ENCODE measurements around the gene AMPD2.

- TF ChIP-seq POLR2A (IDR thresholded peaks at IDR 0.05), result peak in 1 of 2 donors; percentile 5
- TF ChIP-seq CTCF (IDR thresholded peaks at IDR 0.05), result no peak
Measured at GRCh38 chr1:109636201-109636952, 16.7 kb downstream of the AMPD2 start.
